Dermis blood vessel endothelial cell (primary cell): Measurements from ENCODE around the gene GNAS-AS1. TPM values are rescaled to one million over a fixed set of nuclear protein-coding genes. Genes with fewer than 3 reads are reported as not detected.

Experiments used
- DNase-seq: peaks from one replicate; pipeline ENCODE4 v3.0.0; 2010
- total RNA-seq: library from RNA; depleted of rRNA; stranded (reverse); fragments of >200 nt; gene quantifications from 2 replicates; pipeline ENCODE4 v1.2.3, GENCODE V29; 2014

GNAS-AS1 gene
- total RNA-seq, 1 donor from 2014 or later, result not detected

DNA sequence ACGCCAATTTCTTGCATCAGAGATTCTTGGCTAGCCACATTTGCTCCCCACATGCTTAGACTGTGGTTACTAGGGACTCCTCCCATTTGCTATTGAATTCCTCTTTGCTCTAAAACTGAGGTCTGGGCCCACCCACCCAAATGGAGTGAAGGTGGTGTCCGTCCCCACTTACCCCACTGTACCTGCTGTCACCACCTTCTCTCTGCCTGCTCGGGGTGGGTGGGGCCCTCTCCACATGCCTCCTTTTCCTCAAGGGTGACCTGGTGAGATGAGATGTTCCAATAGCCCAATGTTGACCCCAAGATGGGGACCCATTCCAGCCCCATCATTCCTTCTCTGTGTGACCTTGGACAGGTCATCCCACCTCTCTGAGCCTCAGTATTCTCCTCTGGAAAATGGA lies 74.6 kb downstream of the GNAS-AS1 start:
- no peak for DNase-seq

DNA sequence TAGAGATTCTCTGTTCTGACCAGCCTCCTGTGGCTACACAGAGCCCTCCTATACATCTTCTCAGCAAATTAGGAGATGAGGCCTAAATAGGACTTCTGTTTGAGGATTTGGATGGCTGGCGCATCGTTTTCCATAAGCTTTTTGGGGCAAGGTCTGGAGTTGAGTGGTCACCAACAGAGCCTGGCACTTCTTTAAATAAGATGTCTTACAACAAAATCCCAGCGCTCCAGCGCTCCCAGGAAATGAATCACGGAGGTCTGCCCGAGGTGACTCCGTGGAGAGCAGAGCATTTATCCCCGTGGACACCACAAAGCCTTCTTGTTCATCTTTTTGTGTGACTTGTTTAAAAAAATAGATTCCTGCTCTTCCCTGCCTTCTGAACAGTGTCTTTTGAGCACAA lies 75.3 kb downstream of the GNAS-AS1 start:
- no peak for DNase-seq

DNA sequence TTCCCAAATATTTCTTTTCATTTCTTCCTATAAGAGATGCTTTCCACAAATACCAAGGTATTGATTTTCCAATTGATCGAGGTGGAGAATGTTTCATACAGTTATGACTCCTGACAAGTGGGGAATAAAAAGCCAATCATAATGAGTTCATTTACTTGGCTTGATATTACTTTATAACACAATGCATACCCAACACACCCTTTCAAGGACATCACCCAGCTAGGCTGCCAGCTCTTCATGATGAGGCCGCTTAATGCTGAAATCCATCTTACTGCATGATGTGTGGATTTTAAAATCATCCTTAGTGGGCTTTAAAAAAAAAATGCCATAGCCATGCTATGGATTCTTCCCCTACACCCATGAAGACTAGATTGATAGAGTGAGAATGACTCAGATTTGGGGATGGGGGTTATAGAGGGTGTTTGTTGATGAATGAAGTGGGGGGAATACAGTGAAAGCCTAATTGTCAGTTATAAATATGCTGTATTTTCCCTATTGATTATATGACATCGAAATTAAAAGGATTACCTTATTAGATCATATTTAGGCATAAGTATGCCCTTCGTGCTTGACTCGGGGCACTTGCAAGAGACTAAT lies 75.9 kb downstream of the GNAS-AS1 start:
- no peak for DNase-seq

DNA sequence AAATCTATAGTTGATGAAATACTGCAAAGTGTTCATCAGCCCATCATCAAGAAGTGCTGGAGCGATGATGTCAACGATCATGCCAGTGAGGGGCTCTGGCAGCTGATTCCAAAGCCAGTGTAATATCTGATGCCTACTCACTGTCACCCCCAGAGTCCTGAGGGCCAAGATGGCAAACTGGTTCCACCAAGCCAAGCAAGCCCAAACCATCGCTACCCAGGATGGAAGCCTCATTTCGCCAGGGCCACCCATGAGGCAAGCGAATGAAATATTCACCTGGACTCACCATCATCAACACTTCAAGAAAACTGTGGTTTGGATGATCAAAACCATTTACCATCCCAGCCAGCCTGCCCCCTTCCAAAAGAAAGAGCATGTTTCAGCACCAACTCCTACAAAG lies 76.5 kb downstream of the GNAS-AS1 start:
- DNase-seq, result no peak

DNA sequence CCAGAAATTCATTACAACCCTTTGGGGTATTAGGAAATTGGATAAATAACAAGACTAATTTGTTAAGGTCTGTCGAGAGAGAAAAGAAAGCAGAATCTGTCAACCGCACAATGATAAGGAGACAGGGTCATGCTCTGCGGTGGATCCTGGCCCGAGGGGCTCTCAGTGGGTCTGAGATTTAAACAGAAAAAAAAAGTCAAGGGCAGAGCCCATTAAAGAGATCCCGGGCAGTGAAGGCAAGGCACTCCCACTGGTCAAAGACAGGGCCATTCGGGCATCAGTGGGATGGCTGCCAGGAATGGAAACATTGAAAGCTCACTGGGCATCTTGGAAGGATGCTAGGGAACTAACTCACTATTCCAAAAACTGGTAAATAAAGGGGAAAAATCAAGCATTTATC lies 77.9 kb downstream of the GNAS-AS1 start:
- DNase-seq, result no peak

Other genes starting within 250 kb of the GNAS-AS1 start
- 36.4 and 53.5 TPM in 2 replicates for gene STX16, start 199.6 kb downstream of the GNAS-AS1 start, total RNA-seq
- 20.6 and 28.8 TPM in 2 replicates for gene NPEPL1, start 158.1 kb downstream of the GNAS-AS1 start, total RNA-seq
- 365 and 726 TPM in 2 replicates for gene GNAS, start 1.8 kb upstream of the GNAS-AS1 start, total RNA-seq
- gene NELFCD, start 130.4 kb upstream of the GNAS-AS1 start, total RNA-seq, result 53.4 and 66.6 TPM in 2 replicates
- 250 and 566 TPM in 2 replicates for gene CTSZ, start 156.4 kb upstream of the GNAS-AS1 start, total RNA-seq
- not detected in 2 replicates for gene TUBB1, start 168.5 kb upstream of the GNAS-AS1 start, total RNA-seq
- 41.8 and 42.7 TPM in 2 replicates for gene ATP5F1E, start 181.4 kb upstream of the GNAS-AS1 start, total RNA-seq
- 75.9 and 93.8 TPM in 2 replicates for gene PRELID3B, start 191.9 kb upstream of the GNAS-AS1 start, total RNA-seq